Measurements from ENCODE around the gene BRAT1.

BRAT1 gene

DNA sequence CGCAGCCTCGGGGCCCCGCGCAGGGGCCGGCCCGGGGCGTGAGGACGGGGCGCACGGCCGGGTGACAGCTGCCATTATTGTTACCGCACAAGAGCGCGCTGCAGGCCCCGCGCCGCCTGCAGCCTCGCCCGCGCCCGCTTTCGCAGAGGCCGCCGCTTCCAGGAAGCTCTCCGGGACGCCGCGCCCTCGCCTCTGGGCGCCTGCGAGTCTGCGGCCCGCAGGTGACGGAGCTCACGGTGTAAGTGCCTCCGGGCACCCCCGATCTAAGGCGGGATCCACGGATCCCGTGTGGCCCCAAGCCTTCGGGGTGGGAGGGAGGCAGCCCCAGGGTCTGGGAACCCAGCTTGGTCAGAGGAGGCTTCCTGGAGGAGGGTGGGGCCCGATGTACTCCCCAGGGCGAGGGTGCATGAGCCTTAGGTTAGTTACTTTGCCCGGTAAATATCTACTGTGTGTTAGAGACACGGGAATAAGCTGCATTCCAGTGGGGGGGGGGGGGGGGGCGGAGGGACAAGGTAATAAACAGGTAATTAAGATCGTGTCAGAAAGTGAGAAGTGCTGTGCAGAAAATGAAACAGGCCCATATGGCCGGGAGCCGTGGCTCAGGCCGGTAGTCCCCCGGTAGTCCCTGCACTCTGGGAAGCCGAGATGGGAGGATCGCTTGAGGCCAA is 4.1 kb upstream of the BRAT1 start:
- DNase-seq: no peak

- DNase-seq: peak; percentile 68 to 86 (median 77)
Observed at GRCh38 chr7:2558629-2559282, 3.4 kb upstream of the BRAT1 start, which contains the start of gene IQCE. Gene IQCE, plus strand, starts transcription at chr7:2558979. Its CDS starts 203 bp downstream, at chr7:2559182.

DNA sequence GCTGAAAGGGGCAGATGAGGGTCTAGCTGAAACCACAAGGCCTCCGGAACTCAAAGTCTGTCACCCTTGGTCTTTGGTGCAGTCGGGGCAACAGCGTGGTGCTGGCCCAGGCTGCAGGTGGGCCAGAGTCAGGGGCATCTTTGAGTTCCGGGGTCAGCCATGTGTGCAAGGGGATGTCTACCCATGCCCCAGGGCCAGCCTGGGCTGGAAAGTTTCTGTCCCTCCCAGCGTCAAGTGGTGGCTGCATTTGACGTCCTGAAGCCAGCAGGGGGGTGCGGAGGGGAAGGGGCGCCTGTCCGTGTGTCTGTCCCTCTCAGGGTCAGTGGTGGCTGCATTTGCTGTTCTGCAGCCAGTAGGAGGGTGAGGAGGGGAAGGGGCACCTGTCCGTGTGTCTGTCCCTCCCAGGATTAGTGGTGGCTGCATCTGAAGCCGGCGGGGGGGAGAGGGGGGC is 638 bp downstream of the BRAT1 start:
- DNase-seq: no peak

GRCh38 chr7:2553831-2554581 is 1.3 kb downstream of the BRAT1 start:
- DNase-seq: no peak

DNA sequence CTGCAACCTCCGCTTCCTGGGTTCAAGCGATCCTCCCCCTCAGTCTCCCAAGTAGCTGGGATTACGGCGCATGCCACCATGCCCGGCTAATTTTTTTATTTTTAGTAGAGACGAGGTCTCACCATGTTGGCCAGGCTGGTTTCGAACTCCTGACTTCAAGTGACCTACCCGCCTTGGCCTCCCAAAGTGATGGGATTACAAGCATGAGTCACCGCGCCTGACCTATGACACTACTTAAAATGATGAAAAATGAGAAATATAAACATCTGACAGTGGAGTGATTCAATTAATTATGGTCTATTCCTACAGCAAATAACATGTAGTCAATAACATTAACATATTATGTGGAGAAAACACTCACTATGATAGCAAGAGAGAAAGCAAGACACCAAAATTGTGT is 2.2 kb downstream of the BRAT1 start:
- no peak for DNase-seq

- no peak for DNase-seq
Observed at GRCh38 chr7:2551418-2551817, 3.9 kb downstream of the BRAT1 start.

DNA sequence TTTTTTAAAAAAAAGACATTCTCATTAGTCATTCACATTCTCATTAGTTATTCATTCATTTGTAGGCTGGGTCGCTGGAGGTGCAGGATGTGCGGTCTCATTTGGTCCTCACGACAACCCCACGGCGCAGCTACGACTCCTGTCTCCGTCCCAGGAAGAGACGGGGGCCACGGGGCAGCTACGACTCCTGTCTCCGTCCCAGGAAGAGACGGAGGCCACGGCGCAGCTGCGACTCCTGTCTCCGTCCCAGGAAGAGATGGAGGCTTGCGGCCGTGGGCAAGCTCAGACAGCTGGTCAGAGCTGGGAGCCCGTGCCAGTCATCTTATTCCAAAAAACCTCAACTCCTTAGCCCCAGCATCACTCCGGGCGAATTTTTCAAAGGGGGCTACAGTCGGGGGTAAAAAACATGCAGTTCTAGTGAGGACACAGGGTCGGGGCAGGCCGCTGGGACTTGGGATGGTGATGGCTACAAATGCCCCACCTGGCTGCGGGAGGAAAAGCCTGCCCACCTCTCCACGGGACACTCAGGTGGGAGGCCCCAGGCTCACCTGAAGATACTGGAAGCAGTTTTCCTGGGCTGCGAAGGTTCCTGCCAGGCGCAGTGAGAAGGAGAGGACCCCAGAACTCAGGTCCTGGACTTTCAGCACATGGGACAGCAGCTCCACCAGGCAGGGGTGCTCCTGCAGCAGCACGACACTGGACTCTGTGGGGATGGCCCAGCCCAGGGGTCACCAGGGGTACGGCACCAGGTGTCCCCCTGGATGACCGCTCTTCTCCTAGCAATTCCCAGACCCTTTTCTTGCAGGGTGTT is 8.3 kb downstream of the BRAT1 start:
- DNase-seq: no peak

DNA sequence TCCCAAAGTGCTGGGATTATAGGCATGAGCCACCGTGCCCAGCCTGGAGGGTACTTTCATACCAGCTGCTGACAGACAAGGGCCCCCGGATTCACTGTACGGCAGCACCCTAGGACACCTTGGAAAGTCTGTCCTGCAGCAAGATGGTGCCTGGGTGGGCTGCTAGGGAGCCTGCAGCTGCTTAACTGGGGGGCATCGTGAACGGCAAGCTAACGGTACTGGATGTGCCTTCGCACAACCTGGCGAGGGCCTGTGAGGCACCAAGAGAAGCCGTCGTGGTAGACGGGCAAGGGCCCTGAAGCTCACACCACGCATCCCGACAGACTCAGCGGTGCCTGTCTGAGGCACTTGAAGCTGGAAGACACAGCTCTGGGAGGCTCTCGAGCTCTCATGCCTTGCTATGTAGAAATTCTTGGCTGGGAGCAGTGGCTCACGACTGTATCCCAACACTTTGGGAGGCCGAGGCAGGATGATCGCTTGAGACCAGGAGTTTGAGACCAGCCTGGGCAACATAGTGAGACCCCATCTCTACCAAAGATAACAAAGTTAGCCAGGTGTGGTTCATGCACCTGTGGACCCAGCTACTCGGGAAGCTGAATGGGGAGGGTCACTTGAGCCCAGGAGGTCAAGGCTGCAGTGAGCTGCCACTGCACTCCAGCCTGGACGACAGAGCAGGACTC is 9.4 kb downstream of the BRAT1 start:
- no peak for DNase-seq

- DNase-seq: no peak
Observed at GRCh38 chr7:2544541-2545188, 10.7 kb downstream of the BRAT1 start.

- no peak for DNase-seq
Observed at GRCh38 chr7:2542916-2543871, 12.1 kb downstream of the BRAT1 start.

GRCh38 chr7:2542011-2542915 is 13.1 kb downstream of the BRAT1 start:
- no peak for DNase-seq

DNA sequence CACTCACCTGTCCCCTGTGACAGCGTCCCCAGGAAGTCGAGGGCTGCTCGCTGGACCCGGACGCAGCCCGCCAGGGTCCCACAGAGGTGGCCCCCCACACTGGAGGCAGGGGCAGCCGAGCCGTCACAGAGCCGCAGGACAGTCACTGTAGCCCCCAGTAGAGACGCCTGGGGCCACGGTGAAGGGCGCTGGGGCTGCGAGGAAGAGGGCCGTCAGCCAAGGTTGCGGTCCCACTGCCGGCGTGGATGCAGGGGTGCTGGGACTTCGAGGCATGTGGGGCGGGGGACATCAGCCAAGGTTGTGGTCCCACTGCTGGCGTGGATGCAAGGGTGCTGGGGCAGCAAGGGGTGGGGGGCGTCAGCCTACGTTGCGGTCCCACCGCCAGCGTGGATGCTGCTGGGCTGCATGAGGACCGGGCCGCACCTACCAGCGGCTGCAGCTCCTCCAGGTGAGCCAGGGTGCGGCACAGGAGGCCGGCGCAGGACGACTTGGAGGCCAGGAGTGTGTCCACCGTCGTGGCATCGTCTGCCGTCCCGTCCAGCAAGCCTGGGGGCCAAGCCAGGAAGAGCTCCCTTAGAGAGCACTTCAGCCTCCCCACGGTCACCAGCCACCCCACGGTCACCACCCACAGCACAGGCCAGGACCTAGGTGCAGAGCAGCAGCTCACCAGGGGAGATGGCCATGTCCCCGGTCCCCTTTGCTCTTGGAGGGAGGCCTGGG is 13.9 kb downstream of the BRAT1 start:
- no peak for DNase-seq

GRCh38 chr7:2540641-2541051 is 14.7 kb downstream of the BRAT1 start:
- no peak for DNase-seq

DNA sequence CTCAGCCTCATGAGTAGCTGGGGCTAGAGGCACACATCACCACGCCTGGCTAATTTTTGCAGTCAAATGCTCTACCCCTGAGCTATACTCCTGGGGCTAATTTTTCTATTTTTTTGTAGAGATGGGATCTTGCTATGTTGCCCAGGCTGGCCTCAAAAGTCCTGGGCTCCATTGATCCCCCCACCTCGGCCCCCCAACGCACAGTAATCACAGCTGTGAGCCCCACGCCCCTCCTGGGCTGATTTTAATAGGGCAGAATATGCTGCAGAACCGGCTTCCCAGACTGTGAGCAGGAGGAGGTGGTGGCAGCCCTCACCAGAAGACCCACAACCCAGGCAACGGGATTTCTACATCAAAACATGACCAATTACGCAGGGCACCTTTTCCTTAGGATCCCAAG is 15.2 kb downstream of the BRAT1 start:
- DNase-seq: no peak

- no peak for DNase-seq
Observed at GRCh38 chr7:2539031-2539911, 16.1 kb downstream of the BRAT1 start.

DNA sequence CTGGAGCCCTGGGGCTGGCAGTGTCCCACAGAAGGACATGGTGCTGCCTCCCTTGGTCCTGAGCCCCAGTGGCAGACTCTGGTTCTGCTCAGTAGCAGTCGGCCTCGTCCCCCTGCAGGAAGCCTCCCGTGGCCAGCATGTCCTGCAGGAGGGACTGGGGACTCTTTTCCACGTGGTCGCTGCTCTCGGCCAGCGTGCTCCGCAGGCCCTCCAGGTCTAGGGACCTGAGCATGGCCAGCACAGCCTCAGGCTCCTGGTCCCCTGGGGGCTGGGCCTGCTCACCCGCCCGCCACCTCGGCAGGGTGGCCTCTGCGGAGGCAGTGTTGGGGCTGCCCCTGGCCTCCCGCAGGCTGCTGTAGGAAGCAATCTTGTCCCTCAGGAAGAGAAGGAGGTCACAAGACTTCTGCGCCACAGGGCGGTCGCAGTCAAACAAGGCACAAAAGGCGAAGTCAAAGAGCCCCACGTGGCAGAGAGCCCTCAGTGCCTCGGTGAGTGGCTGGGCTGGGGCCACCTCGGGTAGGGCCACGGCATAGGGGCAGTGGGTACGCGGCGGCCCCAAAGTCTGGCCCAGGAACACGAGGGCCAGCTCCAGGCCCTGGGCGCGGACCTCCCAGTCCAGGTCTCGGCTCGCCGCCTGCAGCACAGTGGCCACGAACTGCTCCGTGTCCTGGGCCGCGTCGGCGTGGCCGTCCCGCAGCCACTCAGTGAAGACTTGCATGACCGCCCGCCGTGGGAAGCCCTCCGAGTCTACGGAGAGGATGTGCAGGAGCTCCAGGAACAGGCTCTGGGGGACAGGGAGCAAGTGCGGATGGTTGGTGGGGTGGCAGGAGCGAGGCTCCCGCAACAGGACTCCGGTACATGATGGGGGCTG is 17.1 kb downstream of the BRAT1 start:
- DNase-seq: no peak

All from activated naive CD4-positive, alpha-beta T cell (primary cell).